Activated CD4-positive, alpha-beta T cell treated with anti-CD3 and anti-CD28 coated beads for 4 hours (primary cell): Measurements from ENCODE around the gene ASCC2.
"Not testable (repeated sequence)": the region's sequence is repeated elsewhere in the genome, so short reads cannot be mapped to it uniquely, and the experiment has no call there.

ENCODE experiments used
- DNase-seq, 2 donors: peaks; one replicate each; pipeline ENCODE4 v3.0.0-alpha.2; 2020

ASCC2 gene

DNA sequence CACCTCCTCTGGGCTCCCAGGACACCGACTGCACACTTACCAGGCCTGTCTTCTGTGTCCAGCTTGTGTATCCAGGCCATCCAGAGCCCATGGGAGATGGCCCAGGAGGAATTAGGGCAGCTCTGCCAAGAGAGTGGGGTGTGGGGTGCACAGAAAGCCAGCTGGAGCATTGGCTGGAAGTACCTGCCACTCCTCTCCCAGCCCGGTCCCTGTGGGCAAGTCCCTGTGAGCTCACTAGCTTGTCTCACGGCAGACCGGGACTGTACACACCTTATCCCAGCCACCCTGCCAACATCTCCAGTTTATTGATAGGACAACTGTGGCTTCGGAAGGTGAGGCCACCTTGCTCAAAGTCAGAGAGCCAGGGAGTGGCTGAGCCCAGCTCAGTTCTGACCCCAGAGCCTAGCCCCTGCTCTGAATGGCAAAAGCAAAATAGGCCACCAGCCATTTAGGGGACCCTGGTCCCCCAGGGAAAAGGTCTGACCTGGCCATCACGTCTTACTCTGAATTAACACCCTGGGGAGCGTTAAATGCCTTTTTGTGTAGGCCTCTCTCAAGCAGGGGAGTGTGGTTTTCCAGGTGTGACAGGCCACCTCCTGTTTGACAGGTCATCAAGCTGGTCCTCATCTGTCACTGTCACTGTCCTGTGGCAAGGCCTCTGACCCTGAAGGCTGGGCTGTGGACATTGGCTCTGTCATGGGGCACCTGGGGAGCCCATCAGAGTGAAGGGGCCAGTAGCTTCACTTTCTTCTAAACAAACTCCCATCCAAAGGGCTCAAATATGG lies 55.8 kb downstream of the ASCC2 start:
- DNase-seq = no peak

DNA sequence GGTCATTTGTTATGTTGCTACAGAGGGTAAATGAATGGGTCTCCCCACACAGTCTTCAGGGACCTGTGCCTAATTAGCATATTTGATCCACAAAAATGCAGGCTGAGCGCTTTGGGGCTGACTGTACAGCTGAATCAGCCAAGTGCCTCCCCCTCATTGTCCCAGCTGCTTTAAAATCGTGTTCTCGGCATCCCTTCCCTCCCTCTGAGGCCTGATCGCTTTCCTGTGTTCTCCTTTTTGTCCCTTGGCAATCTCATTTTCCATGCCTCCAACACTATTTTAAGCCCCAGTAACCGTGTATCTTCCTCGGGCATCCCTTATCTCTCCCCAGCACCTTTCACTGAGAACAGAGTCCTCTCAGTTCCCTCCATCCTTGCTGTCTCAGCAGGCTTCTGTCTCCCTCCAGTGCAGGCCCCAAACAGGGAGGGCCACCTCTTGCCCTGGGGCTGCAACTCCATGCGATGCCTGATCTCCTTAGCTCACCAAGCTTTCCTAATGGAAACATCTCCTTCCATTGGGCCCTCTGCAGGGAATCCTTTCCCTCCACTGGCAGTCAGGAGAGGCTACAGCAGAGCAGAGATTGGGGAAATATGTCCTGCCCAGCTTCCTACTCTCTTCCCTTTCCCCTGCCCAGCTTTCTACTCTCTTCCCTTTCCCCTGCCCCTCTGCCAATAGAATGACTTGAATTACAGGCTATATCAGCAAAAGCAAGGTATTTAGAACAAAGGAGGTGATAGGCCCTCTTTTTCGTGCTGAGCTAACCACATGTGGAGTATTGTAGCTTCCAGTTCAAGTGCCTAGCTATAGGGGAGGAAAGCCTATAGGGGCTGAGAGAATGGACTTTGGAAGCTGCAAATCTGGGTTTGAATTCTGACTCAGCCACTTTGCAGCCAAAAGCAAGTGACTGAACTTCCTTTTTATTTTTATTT lies 57.1 kb downstream of the ASCC2 start:
- no peak for DNase-seq

DNA sequence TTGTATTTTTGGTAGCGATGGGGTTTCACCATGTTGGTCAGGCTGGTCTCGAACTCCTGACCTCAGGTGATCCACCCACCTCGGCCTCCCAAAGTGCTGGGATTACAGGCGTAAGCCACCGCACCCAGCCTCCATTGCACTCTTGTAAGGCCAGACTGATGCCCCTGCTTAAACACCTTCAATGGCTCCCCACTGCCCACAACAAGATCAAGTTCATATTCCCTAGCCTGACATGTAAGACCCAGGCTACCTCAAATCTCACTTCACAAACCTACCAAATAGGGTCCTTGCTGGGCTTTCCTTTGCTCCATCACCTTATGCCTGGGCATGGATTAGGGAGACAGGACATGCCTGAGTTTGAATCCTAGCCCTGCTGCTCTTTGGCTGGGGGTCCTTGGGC lies 57.9 kb downstream of the ASCC2 start:
- DNase-seq = no peak

- no peak for DNase-seq
These were observed 64.8 kb downstream of the ASCC2 start for GRCh38 chr22:29773233-29773632.

DNA sequence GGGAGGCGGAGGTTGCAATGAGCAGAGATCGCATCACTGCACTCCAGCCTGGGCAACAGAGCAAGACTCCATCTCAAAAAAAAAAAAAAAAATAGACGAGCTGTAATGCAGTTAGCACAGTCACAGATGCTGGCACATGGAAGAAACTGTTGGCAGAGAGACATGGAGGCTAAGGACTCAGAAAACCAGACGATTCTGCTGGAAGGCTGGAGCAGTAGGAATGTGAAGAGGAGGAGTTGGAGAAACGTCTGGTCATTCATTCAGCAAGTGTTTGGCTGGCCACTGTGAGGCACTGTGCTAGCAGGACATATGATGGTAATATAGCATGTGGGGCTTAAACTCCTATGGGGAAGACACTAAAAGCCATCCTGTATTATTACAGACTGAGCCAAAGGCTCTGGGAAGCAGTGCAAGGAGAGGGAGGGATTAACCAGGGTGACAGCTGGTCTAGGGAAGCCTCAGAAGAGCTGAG lies 65.9 kb downstream of the ASCC2 start:
- DNase-seq = no peak

GRCh38 chr22:29769723-29770321 lies 68.3 kb downstream of the ASCC2 start:
- DNase-seq = no peak

DNA sequence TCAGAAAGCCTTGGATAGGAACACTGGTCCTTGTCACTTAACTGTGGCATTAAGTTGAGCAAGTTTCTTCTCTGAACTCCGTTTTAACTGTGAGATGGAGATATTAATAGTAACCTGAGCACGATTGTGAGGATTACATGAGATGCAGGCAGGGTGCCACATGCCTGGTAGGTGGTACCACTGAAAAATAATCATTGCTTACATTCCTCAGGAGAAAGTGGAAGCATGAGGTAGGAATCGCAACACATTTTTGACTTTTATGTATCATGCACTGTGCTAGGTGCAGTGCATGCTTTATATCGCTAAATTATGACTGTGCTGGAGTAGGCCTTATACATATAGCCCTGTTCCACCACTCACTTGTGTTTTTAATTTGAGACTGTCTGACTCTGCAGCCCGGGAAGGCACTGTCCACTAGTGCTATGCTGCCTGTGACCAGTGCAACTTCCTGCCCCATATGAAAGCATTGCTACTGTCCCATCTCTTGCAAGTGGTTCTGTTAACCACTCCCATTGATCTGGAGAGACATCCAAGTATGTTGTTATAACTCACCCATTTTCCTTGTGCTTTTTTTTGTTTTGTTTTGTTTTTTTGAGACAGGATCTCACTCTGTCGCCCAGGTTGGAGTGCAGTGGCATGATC lies 69.9 kb downstream of the ASCC2 start:
- DNase-seq = no peak

GRCh38 chr22:29767171-29768051 lies 70.7 kb downstream of the ASCC2 start, which contains the start of gene UQCR10:
UQCR10 (plus strand) TSS chr22:29767369; CDS start chr22:29767399, 30 bp downstream.
- DNase-seq = peak; percentile 91 to 93

DNA sequence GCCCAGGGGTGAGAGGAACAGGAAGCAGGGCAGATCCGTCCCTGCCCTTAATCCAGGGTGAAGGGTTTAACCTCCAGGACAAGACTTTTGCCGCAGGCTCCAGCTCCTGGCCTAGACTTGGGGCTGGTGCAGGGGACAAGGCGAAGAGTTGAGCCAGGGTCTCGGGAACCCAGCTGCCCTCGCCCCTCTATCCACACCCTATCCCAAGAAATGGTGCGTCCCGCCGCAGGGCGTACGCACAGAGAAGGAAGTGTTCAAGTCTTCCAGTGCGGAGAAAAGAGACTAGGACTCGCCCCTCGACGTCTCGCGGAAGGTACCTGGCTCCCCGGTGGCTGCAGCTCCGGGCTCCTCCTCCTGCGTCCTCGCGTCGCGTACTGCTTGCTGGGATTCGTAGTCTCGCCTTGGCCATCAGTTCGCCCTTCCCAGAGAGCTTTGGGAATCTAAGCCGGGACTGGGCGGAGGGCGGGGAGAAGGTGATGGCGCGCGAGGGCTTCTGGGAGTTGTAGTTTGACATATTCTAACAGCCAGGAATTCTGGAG lies 71.4 kb downstream of the ASCC2 start, which contains the start of gene ZMAT5:
ZMAT5 (minus strand) TSS at position 376 of the 539 bp plus-strand sequence. CDS start 18,463 bp downstream, outside the sequence.
- DNase-seq = peak; percentile 90 to 92

GRCh38 chr22:29765905-29766631 lies 72.0 kb downstream of the ASCC2 start:
- peak in 1 of 2 donors; percentile 18 for DNase-seq

- no peak for DNase-seq
These were observed 75.8 kb downstream of the ASCC2 start for GRCh38 chr22:29762263-29762662.

- DNase-seq = no peak
These were observed 79.1 kb downstream of the ASCC2 start for GRCh38 chr22:29758959-29759358.

DNA sequence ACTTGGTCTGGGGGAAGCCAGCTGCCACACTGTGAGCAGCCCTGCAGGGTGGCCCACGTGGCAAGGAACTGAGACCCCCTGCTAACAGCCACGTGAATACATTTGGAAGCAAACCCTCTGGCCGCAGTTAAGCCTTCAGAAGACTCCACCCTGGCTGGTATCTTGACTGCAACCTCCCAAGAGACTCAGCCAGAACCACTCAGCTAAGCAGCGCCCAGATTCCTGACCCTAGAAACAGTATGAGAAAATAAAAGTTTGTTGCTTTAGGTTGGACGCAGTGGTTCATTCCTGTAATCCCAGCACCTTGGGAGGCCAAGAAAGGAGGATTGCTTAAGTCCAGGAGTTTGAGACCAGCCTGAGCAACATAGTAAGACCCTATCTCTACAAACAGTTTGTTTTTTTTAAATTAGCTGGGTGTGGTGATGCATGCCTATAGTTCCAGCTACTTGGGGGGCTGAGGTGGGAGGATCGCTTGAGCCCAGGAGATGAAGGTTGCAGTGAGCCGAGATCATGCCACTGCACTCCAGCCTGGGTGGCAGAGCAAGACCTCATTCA lies 79.9 kb downstream of the ASCC2 start:
- DNase-seq = no peak

DNA sequence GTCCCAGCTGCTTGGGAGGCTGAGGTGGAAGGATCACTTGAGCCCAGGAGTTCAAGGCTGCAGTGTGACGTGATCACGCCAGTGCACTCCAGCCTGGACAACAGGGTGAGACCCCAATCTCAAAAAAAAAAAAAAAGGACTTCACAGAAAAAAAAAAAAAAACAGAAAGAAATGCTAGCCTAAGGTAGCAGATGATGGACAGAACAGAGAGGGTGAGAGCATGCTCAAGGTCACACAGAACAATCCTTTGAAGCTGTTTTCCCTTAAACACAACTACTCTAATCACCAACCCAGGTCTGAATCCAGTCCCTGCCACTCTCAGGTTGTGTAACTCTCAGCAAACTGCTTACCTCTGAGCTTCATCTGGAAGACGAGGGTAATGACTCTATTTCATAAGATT lies 81.0 kb downstream of the ASCC2 start:
- DNase-seq = no peak

- no peak for DNase-seq
These were observed 81.7 kb downstream of the ASCC2 start for GRCh38 chr22:29756341-29756740.

- no peak for DNase-seq
These were observed 82.2 kb downstream of the ASCC2 start for GRCh38 chr22:29755889-29756288.

- DNase-seq = not testable (repeated sequence)
These were observed 83.2 kb downstream of the ASCC2 start for GRCh38 chr22:29754658-29755395.

DNA sequence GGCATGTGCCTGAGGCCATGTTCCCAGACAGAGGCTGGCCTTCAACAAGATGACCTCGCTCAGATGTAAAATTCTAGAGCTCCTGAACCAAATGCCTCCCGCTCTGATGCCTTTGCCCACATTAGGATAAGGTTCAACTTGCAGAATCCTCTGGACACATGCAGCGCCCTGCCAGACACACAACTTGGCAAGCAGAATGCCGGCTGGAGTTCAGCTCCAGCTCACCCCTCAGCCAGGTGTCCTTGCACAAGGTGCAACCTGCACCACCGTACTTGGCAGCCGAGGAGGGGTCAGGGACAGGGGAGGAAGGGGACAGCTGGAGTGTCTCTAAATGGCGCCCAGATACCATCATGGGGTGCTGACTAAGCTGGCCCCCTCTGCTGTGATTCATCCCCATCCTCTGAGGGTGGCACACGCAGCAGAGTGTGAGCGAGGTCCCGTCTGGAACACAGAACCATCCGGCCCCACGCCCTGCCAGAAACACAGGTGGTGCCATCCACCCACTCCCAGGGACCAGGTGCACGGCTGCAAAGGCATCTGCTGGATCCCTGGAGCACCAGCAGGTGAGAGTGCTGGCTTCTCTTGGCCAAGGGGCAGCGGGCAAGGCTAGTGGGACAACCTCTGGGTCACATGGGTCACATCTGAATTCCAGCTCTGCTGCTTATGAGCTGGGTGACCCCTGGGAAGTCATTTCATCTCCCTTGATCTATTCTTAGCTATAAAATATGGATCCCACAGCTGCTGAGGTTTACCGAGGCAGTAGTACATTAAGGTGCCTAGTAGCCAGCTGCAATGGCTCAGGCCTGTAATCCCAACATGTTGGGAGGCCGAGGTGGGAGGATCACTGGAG lies 84.0 kb downstream of the ASCC2 start:
- no peak for DNase-seq
